HG03135 (cell line): Measurements from ENCODE around the gene AGBL3.
"Not testable (repeated sequence)": the region's sequence is repeated elsewhere in the genome, so short reads cannot be mapped to it uniquely, and the experiment has no call there.

ENCODE experiments used
- ATAC-seq: cut with Tn5 transposase; IDR thresholded peaks from one replicate; pipeline ENCODE4 v1.9.1; 2021; ENCODE audit warnings: mild to moderate bottlenecking, moderate library complexity; ENCODE audit not compliant: unreplicated experiment

Gene AGBL3

DNA sequence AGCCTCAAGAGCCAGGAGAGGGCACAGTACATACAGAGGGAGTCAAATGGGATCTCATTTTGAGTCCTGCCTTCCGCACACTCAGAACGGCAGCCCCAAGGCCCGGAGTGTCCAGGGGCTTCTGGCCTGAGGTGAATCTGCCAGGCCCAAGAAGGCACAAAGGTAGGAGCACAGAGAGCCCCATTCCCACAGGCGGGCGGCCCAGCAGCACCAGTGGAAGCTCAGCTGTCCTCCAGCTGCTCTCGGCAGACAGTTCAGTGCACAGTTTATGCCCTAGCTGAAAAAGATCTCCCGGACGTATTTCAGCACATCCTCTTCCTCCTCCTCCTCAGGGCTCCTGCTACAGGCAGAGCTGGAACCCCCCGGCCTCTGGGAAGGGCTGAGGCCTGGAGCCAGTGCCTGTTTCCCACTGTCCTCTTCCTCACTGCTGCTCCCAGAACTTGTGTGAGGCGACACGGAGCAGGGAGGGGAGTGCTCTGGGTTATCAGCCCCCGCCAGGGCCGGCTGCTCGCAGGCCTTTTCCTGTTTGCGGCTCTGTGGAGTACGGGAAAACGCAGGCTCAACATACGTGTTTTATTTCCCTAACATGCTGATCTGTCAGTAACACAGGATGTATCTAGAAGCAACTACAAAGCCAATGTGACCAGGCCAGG, 180.2 kb downstream of the AGBL3 start:
- ATAC-seq: no peak

DNA sequence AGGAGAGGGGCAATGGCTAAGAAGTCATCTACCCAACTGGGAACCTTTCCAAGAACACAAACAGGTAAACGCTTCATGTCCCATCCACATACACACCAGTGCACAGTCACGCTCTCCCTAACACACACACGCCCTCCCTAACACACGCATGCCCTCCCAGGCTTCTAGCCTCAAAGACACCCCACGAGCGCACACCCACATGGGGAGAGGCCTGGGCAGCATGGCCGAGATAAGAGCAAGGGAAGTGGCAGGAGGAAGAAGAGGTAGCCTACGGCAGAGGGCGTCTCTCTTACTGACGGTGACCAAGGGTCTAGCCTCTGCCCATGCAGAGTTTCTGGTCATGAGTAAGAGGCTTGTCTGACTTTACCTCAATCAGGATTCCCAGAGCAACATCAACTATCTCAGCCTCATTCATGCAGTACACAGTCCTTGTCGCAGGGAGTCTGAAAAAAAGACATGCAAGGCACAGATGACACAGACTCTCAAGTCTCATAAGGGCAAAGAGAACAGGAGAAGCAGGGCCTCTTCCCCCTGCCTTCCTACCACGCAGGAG, 181.1 kb downstream of the AGBL3 start:
- ATAC-seq: no peak

DNA sequence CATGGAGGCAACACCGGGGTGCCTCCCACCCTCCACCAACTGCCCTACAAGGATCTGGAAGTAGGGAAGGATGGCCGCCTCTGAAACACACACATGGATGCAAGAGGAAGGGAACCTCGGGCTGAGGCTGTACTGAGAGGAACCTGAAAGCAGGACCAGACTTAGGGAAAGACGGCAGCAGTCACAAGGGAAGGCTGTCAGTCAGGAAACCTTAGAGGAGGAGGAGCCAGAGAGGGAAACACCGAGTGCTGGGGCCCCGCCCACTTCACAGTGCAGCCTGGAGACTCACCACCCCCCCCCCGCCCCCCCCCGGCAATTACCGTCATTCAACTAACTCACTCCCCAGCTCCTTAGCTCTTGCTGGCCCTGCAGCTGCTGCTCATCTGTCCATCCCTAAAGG, 181.7 kb downstream of the AGBL3 start:
- no peak for ATAC-seq

DNA sequence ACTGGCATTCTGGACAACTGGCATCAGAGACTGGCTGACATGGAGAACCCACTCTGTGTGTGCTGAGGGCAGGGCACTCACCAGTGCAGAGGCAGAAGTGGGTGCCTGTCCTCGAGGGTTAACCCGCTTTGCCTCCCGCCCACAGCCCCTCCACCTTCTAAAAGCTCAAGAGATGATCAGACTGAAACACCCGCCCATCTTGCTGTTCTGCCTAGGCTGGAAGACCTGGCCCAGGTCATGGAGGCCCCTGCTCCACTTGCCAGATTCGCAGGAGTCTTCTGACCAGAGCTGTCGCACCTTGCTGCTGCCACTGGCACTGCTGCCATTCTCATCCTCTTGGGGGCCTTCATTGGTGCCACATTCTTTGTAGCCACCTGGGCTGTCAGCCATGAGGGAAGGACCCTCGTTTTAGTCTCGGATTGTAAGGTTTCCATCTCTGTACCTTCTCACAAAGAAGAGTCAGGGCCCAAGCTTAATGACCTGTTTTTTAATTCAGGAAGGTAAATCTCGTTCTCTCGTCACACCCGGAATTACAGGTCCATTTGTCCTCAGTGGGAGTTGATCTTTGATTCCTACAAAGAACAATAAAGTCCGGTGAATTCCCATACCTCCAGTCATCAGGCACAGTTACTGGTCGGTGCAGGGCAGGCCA, 182.3 kb downstream of the AGBL3 start:
- ATAC-seq: no peak

DNA sequence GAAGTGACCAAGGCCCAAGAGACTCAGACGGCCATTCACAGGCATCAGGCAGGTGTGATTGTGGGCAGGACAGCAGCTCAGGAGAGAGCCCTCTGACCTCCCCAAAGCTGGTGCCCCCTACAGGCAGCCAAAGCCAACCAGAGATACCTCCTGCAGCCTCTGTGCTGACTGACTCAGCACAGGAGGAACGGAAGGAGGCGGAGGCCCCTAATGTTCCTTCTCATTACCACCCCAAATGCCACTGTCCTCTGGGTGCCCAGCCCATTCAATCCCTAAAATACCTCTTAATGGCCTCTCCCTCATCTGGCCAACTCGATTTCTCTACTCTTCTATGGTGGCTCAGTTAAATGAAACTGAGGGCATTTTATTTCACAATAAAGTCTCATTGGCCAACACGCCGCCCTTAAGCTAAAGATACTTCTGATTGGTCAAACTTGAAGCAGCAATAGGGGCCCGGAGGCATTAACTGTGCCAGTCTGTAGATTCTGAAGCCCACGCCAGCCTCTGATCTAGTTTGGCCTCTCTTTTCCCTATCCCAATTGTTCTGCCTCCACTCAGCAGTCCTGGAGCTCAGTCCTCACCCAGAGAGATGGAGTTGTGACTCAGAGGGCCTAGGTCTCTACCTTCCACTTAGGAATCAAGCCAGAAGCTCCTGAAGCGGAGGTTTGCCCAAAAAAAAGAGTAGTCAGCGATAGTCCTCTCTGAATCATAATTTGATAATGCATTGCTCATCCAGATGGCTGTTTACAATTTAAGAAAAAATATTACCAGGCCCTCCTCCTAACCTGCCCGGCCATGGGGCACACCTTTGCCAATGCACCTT, 183.0 kb downstream of the AGBL3 start:
- peak; percentile 39 for ATAC-seq

DNA sequence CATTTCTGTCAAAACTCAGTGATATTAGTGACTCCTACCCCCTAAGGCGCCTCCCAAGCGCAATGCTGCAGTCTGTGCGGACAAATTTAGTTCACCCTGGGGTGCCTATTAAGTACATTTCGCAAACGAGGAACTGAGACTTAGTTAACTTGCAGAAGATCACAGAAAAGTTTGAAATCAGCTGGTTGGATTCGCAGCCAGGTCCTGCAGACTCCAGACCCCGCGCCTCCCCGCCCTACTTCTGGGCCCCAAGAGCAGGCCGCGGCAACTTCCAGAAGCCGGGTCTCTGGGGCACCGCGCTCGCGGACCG, 183.6 kb downstream of the AGBL3 start:
- no peak for ATAC-seq

DNA sequence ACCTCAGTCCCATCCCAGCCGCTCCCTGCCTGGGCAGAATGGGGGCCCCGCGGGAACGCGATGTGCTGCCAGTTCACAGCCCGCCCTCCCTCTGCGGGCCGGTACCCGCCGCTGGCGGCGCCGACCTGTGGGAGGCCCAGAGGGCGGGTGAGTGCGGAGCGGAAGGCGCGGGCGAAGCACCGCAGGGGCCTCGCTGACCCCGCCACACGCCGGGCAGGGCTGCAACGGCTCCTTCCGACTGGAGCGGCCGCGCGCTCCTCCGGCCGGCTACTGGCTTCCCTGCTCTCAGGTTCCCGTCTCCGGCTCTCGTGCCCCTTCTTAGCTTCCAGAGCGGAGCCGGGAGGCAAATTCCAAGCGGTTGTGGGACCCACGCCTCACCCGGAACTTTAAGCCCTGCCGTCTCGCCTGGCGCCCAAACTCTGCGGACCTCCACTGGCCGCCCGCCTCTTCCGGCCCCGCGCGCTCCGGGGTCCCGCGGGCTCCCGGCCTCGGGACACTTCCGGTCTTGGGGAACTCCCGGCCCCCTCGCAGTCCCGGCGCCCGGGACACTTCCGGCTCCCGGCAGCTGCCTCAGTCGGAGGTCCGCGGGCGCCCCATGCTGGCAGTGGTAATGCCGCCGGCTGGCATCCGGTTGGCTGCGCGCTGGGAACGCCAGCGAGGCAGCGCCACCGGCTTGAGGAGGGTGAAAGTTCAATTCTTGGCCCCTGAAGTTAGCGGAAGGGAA, 184.1 kb downstream of the AGBL3 start, which contains the start of gene CYREN:
Gene CYREN (minus strand): TSS at position 434 of the 724 bp plus-strand sequence. CDS start 1,785 bp downstream, outside the sequence.
- peak; percentile 75 for ATAC-seq

DNA sequence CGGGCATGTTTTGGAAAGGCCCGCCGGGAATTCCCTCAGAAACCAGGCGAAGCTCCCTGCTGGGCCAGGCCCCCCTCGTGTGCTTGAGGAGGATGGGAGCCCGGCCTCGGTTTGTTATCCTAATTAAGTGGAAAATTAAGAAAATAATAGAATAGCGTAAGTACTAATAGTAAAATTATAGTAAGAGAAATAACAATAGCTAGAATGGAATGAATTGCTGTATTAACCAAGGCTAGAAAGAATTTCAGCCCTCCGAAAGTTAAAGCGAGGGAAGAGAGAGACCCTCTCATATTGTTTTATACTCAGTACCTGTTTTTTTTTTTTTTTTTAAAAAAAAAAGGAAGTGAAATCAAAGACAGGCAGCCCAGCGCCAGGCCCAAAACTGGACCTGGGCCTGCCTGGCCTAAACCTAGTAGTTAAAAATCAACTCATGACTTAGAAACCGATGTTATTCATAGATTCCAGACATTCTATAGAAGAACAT, 184.7 kb downstream of the AGBL3 start:
- peak; percentile 38 for ATAC-seq

DNA sequence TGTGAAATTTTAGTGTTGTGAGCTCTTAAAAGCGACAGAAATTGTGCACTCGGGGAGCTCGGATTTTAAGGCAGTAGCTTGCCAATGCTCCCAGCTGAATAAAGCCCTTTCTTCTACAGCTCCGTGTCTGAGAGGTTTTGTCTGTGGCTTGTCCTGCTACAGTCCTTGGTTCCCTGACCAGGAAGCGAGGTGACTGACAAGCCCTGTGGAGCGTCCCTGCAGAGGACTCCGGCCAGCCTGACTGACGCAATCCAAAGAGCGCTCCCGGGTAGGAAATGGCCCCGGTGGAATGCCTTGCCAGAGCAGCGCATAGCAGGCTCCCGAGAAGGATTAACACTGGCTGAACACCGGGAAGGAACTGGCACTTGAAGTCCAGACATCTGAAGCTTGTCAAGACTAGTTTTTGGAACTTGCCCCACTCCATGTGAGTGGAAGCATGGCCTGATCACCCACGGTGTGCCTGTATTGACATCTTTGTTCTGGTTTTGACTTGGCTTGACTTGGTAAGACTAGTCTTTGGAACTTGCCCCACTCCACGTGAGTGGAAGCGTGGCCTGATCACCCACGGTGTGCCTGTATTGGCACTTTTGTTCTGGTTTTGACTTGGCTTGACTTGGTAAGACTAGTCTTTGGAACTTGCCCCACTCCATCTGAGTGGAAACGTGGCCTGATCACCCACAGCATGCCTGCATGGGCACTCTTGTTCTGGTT, 185.4 kb downstream of the AGBL3 start:
- ATAC-seq: not testable (repeated sequence)

DNA sequence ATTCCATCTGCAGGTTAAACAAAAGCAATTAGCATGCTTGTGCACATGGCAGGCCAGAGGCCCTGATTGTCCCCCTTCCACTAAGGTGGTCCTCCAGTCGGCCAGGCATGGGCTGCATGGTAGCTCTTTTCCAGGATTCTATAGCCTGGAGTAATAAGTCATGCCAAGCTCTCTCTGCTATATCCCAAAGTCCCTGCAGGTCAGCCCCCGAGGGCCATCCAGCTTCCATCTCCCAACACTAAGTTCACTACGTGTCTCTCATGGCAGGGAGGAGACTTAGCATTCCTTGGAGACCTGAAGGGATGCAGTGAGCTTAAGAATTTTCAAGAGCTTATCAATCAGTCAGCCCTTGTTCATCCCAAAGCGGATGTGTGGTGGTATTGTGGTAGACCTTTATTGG, 187.6 kb downstream of the AGBL3 start:
- ATAC-seq: not testable (repeated sequence)

DNA sequence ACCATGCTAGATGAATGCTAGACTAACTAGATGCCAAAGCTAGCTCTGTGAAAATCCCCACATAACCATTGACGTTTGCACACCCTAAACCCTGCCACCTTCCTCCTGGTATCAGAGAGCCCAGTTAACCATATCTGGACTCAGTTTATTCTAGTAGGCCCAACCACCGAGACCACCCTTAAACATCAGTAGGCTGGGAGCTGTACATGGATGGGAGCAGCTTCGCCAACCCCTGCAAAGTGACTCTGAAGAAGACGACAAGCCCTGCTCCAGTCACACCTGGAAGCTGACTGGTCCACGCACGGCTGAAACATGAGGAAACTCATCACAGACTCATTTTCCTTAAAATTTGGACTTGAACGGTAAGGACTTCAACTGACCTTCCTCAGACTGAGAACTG, 188.6 kb downstream of the AGBL3 start:
- no peak for ATAC-seq

DNA sequence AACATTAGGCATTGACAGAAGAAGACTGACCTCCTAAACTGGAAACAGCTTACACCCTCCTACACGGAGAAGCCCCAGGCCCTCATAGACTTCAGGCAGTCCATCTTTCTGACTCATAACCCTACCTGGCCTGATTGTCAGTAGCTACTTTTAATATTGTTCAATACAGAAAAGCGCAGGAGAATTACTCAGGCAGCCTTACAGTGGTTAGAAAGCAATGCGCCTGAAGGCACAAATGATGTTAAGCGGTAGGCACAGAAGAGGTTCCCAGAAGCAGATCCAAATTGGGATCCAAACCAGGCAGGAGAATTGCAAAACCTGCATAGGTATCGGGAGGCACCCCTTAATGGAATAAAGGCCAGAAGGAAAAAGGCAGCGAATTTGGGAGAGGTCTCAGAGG, 189.6 kb downstream of the AGBL3 start:
- no peak for ATAC-seq

DNA sequence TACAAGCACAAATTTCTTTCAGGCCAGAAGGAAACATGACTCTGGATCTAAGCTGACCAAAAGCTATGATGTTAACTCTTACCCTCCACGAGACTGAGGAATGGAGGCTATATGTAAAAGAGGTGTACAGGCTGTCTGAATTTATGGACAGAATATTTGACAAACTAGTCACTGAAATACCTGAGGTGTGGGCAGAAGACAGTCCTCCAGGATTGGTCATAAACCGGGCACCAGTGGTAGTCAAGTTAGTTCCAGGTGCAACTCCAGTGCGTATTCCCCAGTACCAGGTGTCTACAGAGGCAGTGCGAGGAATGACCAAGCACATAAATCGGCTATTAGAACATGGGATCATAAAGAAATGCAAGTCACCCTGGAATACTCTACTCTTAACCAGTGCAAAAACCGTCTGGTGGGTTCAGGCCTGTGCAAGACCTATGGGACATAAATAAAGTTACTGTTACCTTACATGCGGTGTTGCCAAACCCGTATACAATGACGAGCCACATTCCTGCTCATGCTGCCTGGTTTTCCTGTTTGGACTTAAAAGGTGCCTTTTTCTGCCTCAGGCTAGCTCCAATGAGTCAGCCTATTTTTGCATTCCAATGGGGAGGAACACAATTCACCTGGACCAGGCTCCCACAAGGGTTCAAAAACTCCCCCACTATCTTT, 190.9 kb downstream of the AGBL3 start:
- no peak for ATAC-seq

DNA sequence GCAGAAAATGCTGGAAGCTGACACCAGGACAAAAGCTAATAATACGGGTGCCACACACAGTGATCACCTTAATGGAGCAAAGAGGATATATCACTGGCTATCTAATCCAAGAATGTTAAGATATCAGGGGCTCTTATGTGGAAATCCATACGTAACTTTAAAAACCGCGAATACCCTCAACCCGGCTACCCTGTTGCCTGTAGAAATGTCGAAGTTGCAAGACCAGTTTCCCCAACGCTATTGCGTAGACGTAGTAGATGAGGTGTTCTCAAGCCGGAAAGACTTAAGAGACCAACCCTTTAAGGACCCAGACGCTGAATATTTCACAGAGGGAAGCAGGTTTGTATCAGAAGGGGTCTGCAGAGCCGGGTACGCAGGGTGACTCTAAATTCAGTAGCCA, 192.1 kb downstream of the AGBL3 start:
- no peak for ATAC-seq

DNA sequence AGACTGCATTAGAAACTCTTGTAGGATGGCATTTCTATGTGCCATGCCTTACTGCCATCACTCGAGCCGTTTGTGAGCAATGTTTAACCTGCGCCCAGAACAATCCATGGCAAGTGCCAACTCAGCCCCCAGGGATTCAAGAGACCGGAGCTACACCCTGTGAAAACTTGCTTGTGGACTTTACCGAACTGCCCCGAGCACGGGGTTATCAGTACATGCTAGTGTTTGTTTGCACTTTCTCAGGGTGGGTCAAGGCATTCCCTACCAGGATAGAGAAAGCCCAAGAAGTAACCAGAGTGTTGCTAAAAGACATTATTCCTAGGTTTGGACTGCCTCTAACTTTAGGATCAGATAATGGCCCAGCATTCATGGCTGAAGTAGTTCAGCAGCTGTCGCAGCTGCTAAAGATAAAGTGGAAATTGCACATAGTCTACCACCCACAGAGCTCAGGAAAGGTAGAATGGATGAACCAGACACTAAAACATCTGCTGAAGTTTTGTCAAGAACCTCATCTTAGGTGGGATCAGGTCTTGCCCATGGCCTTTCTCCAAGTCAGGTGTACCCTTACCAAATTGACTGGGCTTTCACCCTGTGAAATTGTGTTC, 193.1 kb downstream of the AGBL3 start:
- ATAC-seq: no peak

DNA sequence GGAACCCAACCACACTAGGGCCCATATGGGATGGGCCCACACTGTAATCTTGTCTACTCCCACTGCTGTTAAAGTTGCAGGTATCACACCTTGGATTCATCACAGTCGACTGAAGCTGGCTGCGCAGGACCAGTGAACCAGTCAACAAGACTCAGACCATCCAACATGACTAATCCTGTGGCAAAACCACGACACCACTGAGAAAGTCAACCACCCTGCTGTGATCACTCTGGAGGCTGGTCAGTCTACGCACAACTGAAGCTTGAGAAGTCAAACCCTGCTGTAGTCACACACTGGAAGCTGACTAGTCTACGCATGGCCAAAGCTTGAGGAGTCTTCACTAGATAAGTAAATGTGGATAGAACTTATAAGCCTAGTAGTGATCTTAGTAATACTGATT, 193.8 kb downstream of the AGBL3 start:
- no peak for ATAC-seq

DNA sequence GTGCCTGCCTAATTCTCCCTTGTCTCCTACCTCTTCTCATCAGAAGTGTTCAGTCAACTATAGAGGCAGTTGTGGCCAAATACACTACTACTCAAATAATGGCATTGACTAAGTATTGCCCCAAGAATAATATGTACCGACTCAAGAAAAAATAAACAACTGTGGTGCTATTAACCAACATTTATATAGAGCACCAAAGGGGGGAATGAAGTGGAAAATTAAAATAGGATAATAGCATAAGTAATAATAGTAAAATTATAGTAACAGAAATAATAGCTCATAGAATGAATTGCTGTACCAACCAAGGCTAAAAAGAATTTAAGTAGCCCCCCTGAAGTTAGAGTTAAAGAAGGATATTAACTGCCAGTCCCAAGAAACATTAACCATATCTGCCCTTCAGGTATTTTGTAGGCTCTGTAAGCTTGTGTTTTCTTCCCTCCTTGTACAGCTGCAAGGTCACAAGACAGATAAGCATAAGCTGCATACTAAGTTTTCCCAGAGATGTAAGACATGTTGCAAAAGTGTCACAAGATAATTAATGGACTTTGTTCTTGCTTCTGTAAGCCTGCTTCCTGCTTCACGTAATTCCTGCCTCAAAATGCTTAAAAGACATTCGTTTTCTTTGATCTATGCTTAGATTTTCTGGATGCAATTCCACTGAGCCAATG, 195.1 kb downstream of the AGBL3 start:
- no peak for ATAC-seq

DNA sequence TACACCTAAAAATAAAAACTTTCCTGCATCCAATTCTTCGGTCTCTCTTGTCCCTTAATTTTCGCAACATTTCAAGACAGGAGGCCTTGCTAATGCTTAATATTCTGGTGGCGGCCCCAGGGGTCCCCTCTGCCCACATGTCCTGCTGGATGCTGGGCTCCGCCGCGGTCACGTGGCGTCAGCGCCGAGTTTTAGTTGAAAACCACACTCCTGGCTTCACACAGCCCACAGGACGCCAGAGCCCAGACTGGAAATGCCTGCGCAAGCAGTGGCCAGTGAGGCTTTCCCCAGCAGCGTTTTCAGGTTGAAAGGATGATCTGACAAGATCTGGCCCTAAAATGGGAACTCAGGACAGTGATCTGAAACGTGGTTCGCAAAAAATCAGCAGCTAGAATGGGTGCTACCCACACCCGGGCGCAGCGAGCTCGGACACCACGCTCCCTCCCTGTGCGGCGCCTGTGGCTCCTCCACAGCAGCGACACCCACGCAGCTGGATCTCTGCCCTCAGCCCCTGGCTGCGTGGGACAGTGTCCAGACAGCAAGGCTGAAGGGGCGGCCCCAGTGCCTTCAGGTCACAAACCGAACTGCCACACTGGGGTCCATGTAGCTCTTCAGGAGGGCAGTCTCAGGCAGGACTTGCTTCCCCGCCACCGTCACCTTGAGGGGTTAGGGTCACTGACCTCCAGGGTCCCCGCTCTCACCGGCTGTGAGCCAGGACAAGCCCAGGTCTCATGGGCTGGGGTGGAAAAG, 195.8 kb downstream of the AGBL3 start:
- no peak for ATAC-seq
